Nephron progenitor cell (in vitro differentiated cells): Measurements from ENCODE around the gene WDR44.

Experiments
- DNase-seq: peaks from one replicate; pipeline ENCODE4 v3.0.0; 2021
- H3K27ac Mint-ChIP-seq: 2 replicates; pipeline ENCODE4 v1.8.0; 2021; ENCODE audit warnings: mild to moderate bottlenecking, moderate library complexity, mixed read lengths
- H3K27me3 Mint-ChIP-seq: 2 replicates; pipeline ENCODE4 v1.8.0; 2021; ENCODE audit warnings: mild to moderate bottlenecking, low read depth, mixed read lengths; ENCODE audit not compliant: poor library complexity
- H3K36me3 Mint-ChIP-seq: 2 replicates; pipeline ENCODE4 v1.8.0; 2021; ENCODE audit warnings: low read depth, mixed read lengths
- H3K4me1 Mint-ChIP-seq: 2 replicates; pipeline ENCODE4 v1.8.0; 2021; ENCODE audit warnings: mixed read lengths
- H3K4me3 Mint-ChIP-seq: 2 replicates; pipeline ENCODE4 v1.8.0; 2021; ENCODE audit warnings: mild to moderate bottlenecking, moderate library complexity, mixed read lengths
- H3K9me3 Mint-ChIP-seq: 2 replicates; pipeline ENCODE4 v1.8.0; 2021; ENCODE audit warnings: mild to moderate bottlenecking, moderate library complexity, mixed read lengths
- TF ChIP-seq, protein P1 (sequence below): fragments of 200-600 bp; sonication (generic); IDR thresholded peaks from 2 replicates; pipeline ENCODE4 v1.5.0; 2021; ENCODE audit warnings: antibody characterized with exemption

The WDR44 gene

DNA sequence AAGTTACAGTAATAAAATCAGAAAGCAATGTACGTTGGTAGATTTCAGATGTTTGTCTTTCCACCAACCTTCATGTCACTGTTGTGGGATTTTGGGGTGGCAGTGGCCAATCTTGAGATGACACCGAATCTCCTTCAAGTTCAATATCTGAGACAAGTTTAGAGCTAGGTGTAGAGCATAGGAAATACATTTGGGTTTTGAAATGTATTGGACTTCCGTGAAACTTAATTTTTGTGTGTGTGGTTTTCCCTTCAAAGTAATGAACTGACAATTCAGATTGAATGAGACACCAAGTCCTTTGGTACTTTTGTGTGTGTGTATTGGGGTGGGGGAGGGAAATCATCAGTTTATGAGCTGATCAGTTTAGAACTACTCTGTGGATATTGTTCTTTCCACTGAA is 1.8 kb downstream of the WDR44 start:
- TF ChIP-seq, protein P1, sequence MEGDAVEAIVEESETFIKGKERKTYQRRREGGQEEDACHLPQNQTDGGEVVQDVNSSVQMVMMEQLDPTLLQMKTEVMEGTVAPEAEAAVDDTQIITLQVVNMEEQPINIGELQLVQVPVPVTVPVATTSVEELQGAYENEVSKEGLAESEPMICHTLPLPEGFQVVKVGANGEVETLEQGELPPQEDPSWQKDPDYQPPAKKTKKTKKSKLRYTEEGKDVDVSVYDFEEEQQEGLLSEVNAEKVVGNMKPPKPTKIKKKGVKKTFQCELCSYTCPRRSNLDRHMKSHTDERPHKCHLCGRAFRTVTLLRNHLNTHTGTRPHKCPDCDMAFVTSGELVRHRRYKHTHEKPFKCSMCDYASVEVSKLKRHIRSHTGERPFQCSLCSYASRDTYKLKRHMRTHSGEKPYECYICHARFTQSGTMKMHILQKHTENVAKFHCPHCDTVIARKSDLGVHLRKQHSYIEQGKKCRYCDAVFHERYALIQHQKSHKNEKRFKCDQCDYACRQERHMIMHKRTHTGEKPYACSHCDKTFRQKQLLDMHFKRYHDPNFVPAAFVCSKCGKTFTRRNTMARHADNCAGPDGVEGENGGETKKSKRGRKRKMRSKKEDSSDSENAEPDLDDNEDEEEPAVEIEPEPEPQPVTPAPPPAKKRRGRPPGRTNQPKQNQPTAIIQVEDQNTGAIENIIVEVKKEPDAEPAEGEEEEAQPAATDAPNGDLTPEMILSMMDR, result no peak
- Mint-ChIP-seq H3K36me3 (no peaks in the 10 kb centered on the region), H3K9me3 (no peaks in the 10 kb centered on the region), H3K4me3 (peak overlapping the region; percentile 98), H3K27ac (no peak overlapping the region), H3K4me1 (peaks cover 44% of the 10 kb centered on the region), H3K27me3 (peaks cover 7% of the 10 kb centered on the region)
- DNase-seq, result no peak

DNA sequence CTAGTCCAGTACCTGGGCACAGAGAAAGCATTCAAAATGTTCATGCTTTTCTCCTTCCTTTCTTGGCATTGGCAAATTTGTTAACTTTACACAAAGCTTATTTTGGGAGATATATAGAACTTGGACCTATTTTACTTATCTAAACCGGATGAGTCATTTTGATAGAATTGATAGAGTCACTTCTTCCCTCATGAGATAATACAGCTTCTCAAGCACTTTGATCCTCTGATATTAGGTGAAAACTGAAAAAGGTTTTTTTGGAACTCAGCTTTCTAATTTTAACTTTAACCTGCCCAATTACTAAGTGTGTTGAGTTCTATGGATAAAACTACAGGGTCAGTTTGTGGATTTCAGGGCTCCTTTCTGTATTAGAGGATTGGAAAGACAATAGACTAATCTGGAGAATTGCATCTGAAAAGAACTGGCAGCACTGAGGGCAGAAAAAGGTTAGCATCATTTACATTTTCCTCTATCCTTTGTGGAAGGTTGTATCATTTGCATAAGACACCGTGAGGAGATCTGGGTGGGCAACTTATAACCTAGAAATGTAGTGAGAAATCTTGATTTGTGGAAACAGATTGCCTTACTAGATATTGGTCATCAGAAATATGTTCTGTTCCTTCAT is 2.4 kb downstream of the WDR44 start:
- Mint-ChIP-seq H3K27ac (no peak overlapping the region), H3K4me3 (peak overlapping the region; percentile 98), H3K27me3 (peaks cover 7% of the 10 kb centered on the region), H3K9me3 (no peaks in the 10 kb centered on the region), H3K36me3 (no peaks in the 10 kb centered on the region), H3K4me1 (peaks cover 50% of the 10 kb centered on the region)
- TF ChIP-seq, protein P1, result no peak
- no peak for DNase-seq

DNA sequence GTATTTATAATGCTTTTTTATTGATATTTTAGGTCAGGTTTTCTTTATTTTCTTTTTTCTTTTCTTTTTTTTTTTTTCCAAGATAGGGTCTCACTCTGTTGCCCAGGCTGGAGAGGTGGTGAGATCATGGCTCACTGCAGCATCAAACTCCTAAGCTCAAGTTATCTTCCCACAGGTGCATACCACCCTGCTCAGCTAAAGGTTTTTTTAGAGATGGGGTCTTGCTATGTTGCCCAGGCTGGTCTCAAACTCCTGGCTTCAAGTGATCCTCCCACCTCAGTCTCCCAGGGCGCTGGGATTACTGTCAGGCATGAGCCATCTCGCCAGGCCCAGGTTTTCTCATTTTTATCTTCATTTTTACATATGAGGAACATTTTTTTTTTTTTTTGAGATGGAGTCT is 3.3 kb downstream of the WDR44 start:
- Mint-ChIP-seq H3K9me3 (no peaks in the 10 kb centered on the region), H3K27me3 (peaks cover 7% of the 10 kb centered on the region), H3K27ac (no peak overlapping the region), H3K36me3 (no peaks in the 10 kb centered on the region), H3K4me3 (peak overlapping the region; percentile 98), H3K4me1 (peaks cover 50% of the 10 kb centered on the region)
- TF ChIP-seq, protein P1, result no peak
- DNase-seq, result no peak

DNA sequence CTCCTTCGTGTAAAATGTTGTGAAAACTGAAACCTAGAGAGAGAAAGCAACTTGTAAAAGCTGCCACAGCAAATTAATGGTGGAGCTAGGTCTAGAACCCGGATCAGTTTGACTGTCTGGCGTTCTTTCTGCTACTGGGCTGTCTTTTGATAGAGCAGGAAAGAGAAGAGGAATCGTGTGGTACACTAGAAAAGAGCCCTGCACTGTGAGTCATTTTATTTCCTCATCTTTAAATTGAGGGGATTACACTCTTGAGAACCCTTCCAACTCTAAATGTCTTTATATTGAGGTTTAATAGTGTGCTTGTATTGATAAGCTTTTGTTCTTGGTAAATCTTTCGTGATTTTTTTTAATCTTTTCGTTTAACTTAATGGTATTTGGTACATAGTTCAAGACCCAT is 4.3 kb downstream of the WDR44 start:
- Mint-ChIP-seq H3K9me3 (no peaks in the 10 kb centered on the region), H3K27me3 (peaks cover 5% of the 10 kb centered on the region), H3K36me3 (no peaks in the 10 kb centered on the region), H3K27ac (no peak overlapping the region), H3K4me3 (no peak overlapping the region), H3K4me1 (peaks cover 45% of the 10 kb centered on the region)
- TF ChIP-seq, protein P1, result no peak
- no peak for DNase-seq

DNA sequence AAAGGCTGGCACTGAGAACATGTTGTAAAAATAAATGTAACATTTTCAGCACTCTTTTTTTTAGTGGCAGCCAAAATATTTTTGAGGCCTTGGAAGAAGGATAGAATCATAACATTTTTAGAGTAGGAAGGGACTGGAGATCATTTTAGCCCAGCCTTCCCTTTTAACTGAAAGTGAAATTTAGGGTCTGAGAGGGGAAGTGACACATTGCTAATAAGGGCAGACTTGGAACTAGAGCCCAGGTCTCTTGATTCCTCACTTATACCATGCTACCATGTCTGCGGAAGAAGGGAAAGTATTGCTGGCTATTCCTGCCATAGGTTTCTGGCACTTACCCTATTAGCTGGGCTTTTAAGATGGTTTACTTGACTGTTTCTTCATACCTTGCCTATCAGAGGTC is 4.8 kb downstream of the WDR44 start:
- no peaks in the 10 kb centered on the region for H3K36me3 Mint-ChIP-seq
- peaks cover 40% of the 10 kb centered on the region for H3K4me1 Mint-ChIP-seq
- TF ChIP-seq, protein P1, result no peak
- H3K4me3 Mint-ChIP-seq, result no peak overlapping the region
- no peaks in the 10 kb centered on the region for H3K9me3 Mint-ChIP-seq
- no peak for DNase-seq
- no peak overlapping the region for H3K27ac Mint-ChIP-seq
- H3K27me3 Mint-ChIP-seq, result peaks cover 4% of the 10 kb centered on the region

DNA sequence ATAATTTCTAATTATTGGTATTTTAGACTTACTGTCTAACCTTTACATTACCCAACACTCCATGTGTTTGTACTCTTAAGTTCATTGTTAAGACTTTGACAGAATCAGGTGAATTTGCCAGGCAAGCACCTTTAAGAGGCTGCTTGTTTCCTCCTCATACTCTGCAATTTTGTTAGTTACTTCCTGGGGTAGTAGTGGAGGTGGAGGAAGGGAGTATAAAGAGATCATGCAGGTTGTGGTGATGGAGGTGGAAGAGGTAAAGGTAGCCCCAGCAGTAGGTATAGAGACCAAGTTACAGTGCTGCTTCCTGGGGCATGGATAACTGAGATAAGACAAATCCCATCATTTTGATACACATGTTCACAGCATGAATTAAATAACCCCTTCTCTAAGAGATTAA is 6.7 kb downstream of the WDR44 start:
- Mint-ChIP-seq H3K4me3 (no peak overlapping the region), H3K4me1 (peaks cover 43% of the 10 kb centered on the region), H3K36me3 (no peaks in the 10 kb centered on the region), H3K27ac (no peak overlapping the region), H3K27me3 (no peaks in the 10 kb centered on the region), H3K9me3 (no peaks in the 10 kb centered on the region)
- TF ChIP-seq, protein P1, result no peak
- DNase-seq, result no peak
